ENCODE results near the gene OPALIN. TPM values are rescaled to one million over a fixed set of nuclear protein-coding genes. Genes with fewer than 3 reads are reported as not detected.

The OPALIN gene
- total RNA-seq, 1 experiment from 2014 or later = not detected

DNA sequence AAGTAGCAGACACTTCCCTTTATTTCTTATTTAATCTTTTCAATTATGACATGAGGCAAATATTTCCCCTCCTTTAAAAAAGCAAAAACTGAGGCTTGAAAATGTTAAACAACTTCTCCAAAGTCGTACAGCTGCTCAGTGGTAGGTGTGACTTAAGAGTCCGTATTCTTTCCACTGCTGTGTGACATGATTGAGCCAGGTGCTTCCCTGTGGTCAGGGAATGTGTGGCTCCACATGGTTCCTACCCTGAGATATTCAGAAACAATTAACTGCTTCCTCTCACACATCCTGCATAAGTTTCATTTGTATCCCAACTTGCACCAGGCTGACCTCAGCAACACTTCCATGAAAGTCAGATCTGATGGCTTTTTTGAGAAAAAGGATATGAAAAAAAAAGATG lies 13.6 kb downstream of the OPALIN start:
- no peak for DNase-seq (ENCODE audit: low read depth)
- in situ Hi-C loops (cut with HindIII; ENCODE audit: low pct_unique_long_range_greater_than_20kb, low sequenced_read_pairs) = no loop called here

DNA sequence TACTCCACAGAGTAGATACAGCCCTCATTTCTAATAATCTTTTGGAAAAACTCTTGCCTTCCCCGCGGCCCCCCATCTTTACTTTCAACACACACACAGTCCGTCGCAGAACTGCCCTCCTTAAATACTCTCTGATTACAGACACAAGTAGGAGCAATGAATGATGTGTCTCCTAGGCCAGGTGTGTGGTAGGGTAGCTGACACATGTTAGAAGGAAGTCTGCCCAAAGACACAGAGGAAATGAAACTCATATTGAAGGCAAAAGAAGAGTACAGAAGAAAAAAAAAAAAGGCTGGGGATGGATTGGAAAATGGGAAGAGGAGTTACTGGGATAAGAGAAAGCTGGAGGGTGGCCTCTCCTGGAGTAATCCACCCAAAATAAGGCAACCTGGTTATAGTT lies 14.6 kb downstream of the OPALIN start:
- in situ Hi-C loops (cut with HindIII; ENCODE audit: low pct_unique_long_range_greater_than_20kb, low sequenced_read_pairs) = no loop called here
- DNase-seq (ENCODE audit: low read depth) = no peak

DNA sequence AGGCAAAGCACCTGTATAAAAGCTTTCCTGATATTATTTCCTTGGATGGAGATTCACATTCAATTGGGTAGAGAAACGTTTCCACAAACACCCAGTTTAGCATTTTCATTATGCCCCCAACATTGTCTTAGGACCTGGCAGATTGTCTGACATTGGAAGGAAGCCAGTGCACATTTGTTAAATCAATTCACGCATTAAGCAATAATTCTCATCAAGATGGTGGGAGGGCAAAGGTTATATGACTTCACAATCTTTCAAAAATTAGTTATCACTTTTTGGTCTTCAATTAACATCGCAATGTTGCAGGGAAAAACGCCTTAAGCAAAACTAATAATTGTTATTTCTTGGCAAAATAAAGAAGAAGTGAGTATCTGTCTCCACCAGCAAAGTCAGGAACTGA lies 16.4 kb downstream of the OPALIN start:
- in situ Hi-C loops (cut with HindIII; ENCODE audit: low pct_unique_long_range_greater_than_20kb, low sequenced_read_pairs) = no loop called here
- DNase-seq (ENCODE audit: low read depth) = no peak

DNA sequence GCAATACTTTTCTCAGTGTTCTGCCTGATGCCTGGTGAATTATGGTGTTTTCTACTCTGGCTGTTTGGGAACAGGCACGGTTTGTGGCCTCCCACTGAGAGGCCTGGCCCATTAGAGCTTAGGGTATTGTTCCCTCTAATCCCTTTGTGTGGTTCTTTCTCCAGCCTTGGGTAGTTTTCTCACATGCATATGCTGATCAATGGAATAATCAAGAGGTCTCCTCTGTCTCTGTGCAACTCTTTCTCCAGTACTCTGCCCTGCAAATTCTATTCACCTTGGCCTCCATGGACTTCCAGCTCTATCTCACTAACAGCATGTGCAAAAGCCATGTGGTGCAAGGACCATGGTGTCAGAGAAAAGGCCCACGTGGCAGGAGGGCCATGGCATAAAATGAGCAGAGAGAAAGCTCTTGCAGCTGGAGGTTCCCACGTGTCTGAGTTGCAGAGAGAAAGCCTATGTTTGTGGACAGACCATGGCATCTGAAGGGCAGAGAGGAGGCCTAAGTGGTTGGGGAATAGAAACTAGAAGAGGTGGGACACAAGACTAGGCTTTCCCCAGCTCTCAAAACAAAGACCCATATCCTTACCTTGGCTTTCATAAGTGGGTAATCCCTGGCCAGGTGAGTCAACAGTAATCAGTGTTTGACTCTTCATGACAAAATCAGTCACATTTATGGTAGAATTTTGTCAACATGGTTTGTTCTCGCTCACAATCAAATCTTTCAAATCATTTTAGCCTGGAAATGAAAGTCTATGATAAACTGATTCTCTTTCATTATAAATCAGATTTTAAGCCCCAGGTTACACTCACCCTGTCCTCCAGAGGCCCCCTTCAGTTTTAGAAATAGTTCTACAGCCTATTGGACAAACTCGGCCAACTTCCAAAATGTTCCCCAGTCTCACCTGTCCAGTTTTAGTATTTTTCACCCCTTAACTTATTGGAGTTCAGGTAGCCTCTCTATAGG lies 17.3 kb downstream of the OPALIN start:
- in situ Hi-C loops (cut with HindIII; ENCODE audit: low pct_unique_long_range_greater_than_20kb, low sequenced_read_pairs) = no loop called here
- no peak for DNase-seq (ENCODE audit: low read depth)

DNA sequence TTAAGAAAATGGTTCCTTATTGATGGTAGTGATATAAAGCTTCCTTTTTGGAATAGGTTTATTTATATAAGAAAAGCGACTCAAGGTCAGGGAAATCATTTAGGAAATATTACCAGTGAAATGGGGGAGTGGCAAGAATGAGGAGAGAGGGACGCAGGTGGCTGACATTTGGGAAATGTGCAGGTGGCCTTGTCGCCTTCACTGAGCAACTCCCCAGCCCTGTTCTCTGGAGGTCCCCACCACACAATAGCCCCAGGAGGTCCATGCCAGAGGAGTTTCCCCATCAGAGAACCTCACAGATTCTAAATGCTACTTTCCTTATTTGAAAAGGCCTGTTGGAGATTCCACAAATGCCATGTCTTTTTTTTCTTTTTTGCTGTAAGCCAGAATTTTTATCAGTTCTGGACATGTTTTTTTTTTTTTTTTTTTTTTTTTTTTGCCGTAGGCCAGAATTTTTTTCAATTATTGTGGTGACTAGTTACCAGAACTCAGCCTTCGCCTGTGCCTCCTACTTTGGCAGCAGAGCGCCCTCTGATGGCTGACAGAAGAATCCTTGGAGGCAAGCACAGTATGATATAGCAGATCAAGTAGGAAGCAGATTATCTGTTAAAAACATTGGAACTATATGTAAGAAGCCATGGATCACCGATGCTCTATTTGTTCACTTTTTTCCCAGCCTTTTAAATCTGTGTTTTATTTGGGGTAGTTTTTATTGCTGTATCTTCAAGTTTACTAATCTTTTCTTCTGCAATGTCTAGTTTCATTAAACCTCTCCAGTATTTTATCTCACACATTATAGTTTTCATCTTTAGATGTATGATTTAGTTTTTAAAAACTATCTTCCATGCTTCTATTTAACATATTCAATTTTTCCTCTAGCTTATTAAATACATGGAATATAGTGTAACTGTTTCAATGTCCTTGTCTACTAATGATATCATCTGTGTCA lies 18.6 kb downstream of the OPALIN start:
- DNase-seq (ENCODE audit: low read depth) = peak; percentile 48
- in situ Hi-C loops (cut with HindIII; ENCODE audit: low pct_unique_long_range_greater_than_20kb, low sequenced_read_pairs) = no loop called here

DNA sequence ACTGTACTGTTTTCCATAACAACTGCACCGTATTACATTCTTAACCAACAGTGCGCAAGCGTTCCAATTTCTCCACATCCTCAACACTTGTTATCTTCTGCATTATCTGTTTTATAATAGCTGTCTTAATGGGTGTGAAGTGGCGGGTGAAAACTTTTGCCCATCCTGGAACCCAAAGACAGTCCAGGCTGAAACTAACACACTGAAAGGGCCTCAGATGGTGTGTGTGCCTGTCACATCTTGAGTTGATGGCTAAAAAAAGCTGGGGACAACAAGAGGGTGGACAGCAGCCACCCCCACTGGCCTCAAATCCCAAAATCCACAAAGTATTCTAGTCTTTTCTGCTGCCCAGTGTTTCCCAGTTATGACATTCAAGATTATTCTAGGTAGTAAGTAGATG lies 19.4 kb downstream of the OPALIN start:
- no peak for DNase-seq (ENCODE audit: low read depth)
- in situ Hi-C loops (cut with HindIII; ENCODE audit: low pct_unique_long_range_greater_than_20kb, low sequenced_read_pairs) = no loop called here

DNA sequence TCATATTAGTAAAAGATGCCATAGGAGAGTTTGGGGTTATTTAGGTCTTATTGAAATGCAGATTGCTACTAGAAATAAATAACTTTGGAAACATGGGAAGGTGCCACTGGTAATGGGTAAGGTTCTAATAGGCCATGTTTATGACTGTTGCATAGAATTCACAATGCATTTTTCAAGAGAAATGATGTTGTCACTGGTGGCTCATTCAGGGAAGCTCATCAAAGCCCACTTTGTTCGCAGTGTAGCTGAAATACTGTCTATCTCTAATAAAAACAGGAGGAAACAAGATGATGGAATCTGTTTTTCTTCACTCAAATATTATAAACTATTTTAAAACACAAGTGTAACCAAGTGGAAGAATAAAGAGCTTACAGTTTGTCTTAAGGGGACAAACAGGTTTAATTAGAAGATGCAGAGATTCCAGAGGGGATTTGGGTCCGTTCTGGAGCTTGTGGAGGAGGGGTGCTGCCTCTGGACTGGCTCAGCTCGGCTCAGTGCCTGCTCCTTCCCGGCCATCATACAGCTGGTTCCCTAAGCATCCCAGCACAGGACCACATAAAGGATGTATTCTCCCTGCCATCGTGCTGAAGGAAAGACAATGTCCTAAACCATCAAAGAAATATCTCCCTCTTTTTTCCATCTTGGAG lies 20.4 kb downstream of the OPALIN start:
- DNase-seq (ENCODE audit: low read depth) = no peak
- in situ Hi-C loops (cut with HindIII; ENCODE audit: low pct_unique_long_range_greater_than_20kb, low sequenced_read_pairs) = no loop called here

DNA sequence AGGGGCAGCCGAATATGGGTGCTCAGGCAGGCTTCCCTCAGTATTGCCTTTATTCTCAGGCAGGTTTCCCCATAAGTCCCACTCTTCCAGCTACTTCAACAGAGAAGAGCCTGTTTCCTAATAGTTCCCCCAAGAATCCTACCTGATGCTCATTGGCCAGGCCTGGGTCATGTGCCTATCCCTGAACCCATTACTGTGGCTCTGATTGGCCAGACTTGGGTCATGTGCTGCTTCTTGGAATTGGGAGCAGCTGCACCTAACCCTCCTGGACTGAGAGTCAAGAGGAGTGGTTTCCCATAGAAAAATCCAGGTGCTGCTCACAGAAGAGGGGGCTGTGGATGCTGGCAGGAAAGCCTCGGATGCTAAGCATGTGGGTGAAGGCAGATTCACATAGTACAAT lies 21.7 kb downstream of the OPALIN start:
- in situ Hi-C loops (cut with HindIII; ENCODE audit: low pct_unique_long_range_greater_than_20kb, low sequenced_read_pairs) = no loop called here
- DNase-seq (ENCODE audit: low read depth) = no peak

DNA sequence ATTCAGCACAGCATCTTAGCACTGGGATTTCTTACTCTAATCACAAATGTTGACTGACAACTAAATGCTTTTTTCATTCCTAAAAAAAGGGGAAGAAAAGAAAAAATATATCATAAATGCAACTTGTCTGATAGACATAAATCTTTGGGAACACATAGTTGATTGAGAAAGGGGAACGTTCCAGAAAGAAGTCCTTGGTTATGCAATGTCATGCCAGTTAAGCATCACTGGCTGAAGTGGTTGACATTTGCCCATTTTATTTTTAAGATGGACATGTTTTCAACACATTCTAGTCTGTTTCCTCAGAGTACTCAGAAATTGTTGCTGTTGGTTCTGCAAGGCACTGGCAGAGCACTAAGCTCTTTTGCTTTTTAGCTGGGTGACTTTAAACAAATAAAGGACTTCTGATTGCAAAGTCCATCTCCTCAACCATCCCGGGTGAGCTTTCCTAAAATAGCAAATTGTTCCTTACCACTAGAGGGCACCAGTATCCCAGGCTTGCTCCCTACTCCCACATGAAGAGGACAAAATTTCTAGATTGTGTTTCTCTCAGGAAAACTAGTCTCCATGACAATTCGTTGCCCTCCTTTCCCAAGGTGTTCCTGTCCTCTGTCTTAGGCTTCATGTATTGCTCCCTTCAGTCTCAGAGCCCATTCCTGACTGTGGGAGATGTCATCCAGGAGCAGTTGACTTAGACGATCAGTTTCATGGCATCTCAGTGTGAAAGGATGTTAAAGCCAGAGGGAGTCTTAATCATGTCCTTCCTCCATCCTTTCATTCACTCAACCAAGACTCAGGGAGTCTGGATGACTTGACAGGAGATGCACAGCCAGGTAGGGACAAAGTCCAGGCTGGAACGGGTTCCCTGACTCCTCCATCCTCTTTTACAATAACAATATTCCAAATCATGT lies 23.9 kb downstream of the OPALIN start:
- in situ Hi-C loops (cut with HindIII; ENCODE audit: low pct_unique_long_range_greater_than_20kb, low sequenced_read_pairs) = no loop called here
- DNase-seq (ENCODE audit: low read depth) = peak; percentile 30

DNA sequence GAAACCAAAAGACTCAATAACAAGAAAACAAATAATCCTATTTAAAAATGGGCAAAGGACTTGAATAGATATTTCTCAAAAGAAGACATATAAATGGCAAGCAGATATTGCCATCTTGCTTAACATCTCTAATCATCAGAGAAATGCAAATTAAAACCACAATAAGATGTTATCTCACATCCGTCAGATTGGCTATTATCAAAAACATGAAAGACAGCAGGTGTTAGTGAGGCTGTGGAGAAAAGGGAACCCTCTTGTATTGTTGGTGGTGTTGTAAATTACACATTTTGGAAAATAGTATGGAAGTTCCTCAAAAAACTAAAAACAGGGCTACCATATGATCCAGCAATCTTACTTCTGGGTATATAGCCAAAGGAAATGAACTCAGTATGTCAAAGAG lies 25.7 kb downstream of the OPALIN start:
- DNase-seq (ENCODE audit: low read depth) = no peak
- in situ Hi-C loops (cut with HindIII; ENCODE audit: low pct_unique_long_range_greater_than_20kb, low sequenced_read_pairs) = no loop called here

DNA sequence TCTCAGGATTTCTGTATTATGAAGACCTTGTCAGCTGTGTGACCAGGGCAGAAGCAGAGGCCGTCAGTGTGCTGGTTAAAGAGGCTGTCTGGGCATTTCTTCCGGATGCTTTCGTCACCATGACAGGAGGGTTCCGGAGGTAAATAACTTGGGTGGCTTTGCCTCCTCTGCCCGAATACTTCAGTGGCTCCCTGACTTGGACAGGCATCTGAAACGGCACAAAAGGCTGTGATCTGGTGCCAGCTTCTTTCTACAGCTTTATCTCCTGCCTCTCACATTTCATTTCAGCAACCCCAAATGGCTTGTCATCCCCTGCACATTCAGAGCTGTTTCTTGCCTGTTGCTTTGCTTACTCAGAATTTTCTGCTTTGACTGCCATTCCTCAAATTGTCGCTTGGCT lies 31.3 kb downstream of the OPALIN start:
- DNase-seq (ENCODE audit: low read depth) = no peak
- in situ Hi-C loops (cut with HindIII; ENCODE audit: low pct_unique_long_range_greater_than_20kb, low sequenced_read_pairs) = no loop called here

DNA sequence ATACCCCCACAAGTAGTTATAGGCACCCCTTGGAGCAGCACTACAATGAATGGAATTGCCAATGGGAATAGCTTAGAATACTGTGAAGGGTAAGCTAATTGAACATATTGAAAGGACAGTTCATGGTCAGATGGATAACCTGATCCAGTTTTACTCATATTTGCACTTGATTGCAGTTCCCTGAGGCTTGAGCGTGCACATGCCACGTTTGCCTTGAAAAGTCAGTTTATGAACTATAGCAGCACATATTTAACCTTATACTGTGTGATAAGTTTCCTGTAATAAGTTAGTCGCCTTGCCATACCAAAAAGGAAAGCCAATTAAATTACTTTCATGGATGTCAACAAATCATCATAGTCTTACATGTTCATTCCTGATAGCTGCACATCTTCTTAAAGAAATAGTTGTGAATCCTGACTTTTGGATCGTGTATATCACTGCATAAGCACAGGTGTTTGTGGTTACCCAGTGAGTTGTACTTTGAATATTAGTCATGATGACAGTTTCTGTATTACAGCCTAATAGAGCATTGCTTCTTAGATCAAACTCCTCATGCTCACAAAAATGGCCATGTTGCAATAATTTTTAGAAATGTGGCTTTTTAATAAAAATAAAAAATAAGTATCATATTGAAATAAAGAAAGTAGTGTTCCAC lies 33.0 kb downstream of the OPALIN start:
- in situ Hi-C loops (cut with HindIII; ENCODE audit: low pct_unique_long_range_greater_than_20kb, low sequenced_read_pairs) = no loop called here
- no peak for DNase-seq (ENCODE audit: low read depth)

DNA sequence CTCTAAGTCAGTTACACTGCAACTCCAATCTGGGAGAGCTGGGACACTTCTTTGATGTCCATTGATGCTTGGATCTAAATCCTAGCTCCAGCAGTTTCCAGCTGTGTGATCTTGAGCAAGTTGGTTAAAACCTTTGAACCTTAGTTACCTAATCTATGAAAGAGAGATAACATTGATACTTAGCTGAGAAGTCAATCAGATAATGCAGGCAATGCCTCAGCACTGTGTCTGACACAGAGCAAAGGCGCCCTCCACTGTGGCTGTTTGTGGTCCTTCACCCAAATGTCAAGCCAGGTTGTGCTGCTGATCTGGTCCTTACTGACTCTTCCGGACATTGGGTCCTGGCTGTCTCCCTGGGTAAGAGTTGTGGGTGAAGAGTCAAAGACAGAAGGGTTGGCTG lies 34.4 kb downstream of the OPALIN start:
- no peak for DNase-seq (ENCODE audit: low read depth)
- in situ Hi-C loops (cut with HindIII; ENCODE audit: low pct_unique_long_range_greater_than_20kb, low sequenced_read_pairs) = no loop called here

DNA sequence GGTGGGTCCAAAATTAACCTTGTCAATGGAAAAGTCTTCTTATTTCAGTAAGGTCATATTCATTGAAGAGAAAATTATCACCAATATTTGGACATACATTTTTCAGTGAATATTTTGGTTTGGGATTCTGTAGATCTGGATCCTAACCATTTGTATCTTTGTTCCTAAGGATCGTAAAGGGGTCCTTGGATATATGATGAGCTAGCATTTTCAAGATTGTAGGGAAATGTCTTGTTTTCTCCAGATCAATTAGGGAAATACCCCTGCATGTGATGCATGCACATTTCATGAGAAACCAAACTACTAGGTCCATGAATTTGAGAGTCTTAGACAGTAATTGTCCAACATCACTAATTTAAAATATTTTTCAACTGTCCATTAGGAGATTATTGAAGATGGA lies 36.5 kb downstream of the OPALIN start:
- in situ Hi-C loops (cut with HindIII; ENCODE audit: low pct_unique_long_range_greater_than_20kb, low sequenced_read_pairs) = no loop called here
- DNase-seq (ENCODE audit: low read depth) = no peak

DNA sequence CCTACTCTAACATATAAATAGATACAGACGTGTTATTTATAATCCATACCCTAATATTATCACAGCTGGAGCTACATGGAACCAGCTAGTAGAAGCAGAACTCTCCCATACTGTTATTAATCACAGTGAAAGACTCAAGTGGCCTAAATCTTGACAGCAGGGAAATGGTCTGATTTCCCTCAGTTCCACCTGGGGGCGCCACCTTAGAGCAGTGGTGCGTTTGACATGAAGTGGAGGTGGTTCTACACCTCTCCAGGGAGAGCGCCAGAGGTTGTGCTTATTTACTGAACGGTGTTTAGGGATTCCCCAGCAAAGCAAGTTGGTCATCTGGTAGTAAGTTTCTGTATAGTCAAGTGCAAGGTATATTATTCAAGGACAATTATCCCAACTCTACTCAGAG lies 37.0 kb downstream of the OPALIN start:
- in situ Hi-C loops (cut with HindIII; ENCODE audit: low pct_unique_long_range_greater_than_20kb, low sequenced_read_pairs) = no loop called here
- DNase-seq (ENCODE audit: low read depth) = no peak

DNA sequence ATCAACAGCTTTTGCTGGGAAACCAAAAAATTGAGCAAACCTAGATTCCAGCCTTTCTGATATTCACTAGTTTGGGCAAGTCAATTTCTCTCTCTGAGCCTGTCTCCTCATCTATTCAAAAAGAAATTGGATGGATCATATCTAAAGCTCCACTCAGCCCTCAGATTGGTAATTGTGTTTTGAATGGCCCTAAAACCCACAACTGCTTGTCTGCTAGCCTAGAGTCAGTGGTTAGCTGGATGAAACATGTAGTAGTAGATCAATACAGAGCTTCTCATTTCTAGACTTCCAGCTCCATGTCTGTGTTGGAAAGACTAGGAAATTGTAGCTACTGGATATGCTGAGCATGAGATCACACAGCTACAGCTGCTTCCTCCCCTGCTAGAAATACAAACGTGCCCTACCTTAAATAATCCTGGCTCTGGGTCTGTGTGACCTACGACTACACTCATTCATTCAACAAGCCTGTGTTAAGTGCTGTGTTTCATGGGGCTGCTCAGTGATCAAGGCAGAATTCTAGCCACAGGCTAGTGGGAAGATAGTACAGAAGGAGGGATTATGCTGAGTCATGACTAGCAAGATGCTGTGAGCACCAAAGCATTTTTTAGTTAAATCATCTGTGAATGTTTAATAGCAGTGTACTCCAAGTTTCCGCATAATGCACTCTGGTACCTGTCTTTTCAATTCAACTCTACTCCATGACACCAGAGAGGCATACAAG lies 38.9 kb downstream of the OPALIN start:
- in situ Hi-C loops (cut with HindIII; ENCODE audit: low pct_unique_long_range_greater_than_20kb, low sequenced_read_pairs) = no loop called here
- DNase-seq (ENCODE audit: low read depth) = peak; percentile 64
